Measurements from ENCODE around the gene NTF3.

The NTF3 gene

GRCh38 chr12:5473076-5473782 lies 41.3 kb downstream of the NTF3 start:
- in situ Hi-C loops (cut with MboI; ENCODE audit: low pct_unique_long_range_greater_than_20kb, low sequenced_read_pairs, unreplicated experiment), result no loop called here
- no peak for TF ChIP-seq CTCF (IDR thresholded peaks at IDR 0.05; ENCODE audit: extremely low read depth, insufficient read depth, missing control alignments)
- no peak for DNase-seq (ENCODE audit: low spot score)

GRCh38 chr12:5473783-5474116 lies 41.8 kb downstream of the NTF3 start:
- in situ Hi-C loops (cut with MboI; ENCODE audit: low pct_unique_long_range_greater_than_20kb, low sequenced_read_pairs, unreplicated experiment), result no loop called here
- no peak for TF ChIP-seq CTCF (IDR thresholded peaks at IDR 0.05; ENCODE audit: extremely low read depth, insufficient read depth, missing control alignments)
- no peak for DNase-seq (ENCODE audit: low spot score)

GRCh38 chr12:5476356-5476755 lies 44.4 kb downstream of the NTF3 start:
- in situ Hi-C loops (cut with MboI; ENCODE audit: low pct_unique_long_range_greater_than_20kb, low sequenced_read_pairs, unreplicated experiment), result no loop called here
- no peak for TF ChIP-seq CTCF (IDR thresholded peaks at IDR 0.05; ENCODE audit: extremely low read depth, insufficient read depth, missing control alignments)
- DNase-seq (ENCODE audit: low spot score), result no peak

- in situ Hi-C loops (cut with MboI; ENCODE audit: low pct_unique_long_range_greater_than_20kb, low sequenced_read_pairs, unreplicated experiment), result no loop called here
- DNase-seq (ENCODE audit: low spot score), result no peak
- TF ChIP-seq CTCF (IDR thresholded peaks at IDR 0.05; ENCODE audit: extremely low read depth, insufficient read depth, missing control alignments), result no peak
These were observed 46.3 kb downstream of the NTF3 start for GRCh38 chr12:5478081-5478706.

GRCh38 chr12:5479761-5480160 lies 47.9 kb downstream of the NTF3 start:
- no peak for DNase-seq (ENCODE audit: low spot score)
- in situ Hi-C loops (cut with MboI; ENCODE audit: low pct_unique_long_range_greater_than_20kb, low sequenced_read_pairs, unreplicated experiment), result no loop called here
- TF ChIP-seq CTCF (IDR thresholded peaks at IDR 0.05; ENCODE audit: extremely low read depth, insufficient read depth, missing control alignments), result no peak

- DNase-seq (ENCODE audit: low spot score), result no peak
- in situ Hi-C loops (cut with MboI; ENCODE audit: low pct_unique_long_range_greater_than_20kb, low sequenced_read_pairs, unreplicated experiment), result no loop called here
- no peak for TF ChIP-seq CTCF (IDR thresholded peaks at IDR 0.05; ENCODE audit: extremely low read depth, insufficient read depth, missing control alignments)
These were observed 48.5 kb downstream of the NTF3 start for GRCh38 chr12:5480218-5480937.
